ENCODE results near the gene VTN. TPM values are rescaled to one million over a fixed set of nuclear protein-coding genes. Genes with fewer than 3 reads are reported as not detected.

Gene VTN
- total RNA-seq, 2 donors from 2014 or later, result 0.34 to 0.53 TPM

DNA sequence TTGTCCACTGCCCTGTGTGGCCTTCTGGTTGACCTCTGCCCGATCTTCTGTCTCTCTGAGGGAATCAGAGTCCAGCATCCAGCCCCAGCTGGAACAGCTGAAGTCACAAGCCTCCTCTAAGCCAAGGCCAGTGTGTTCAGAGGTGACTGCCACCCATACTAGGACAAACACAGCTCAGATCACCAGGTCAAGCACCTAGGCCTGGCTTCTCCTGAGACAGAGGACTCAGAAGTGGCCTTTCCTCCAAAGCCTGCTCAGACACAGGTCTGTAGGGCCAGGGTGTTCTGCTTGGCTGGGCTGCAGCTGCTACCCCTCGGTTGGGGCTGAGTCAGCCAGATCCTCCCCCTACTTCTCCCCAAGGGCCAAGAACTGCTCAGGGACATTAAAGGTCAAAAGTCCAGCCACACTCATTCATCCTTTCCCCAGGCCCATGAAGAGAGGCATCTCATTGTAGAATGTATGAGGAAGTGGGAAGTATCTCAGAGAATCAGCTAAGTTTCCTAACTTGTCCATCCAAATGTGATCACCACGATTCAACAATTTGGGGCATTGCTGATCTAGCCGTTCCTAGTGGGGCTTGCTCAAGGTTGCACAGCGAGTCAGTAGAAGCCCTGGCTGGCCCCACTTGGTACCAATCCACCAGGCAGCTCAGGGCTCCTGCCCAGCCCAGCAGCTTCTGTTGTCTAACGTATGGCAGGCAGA, 28.3 kb upstream of the VTN start:
- ATAC-seq, result no peak
- peaks cover 0 to 7% of the 10 kb centered on the region in 2 donors for H3K36me3 Mint-ChIP-seq
- no peaks in the 10 kb centered on the region for H3K9me3 Mint-ChIP-seq
- H3K27ac Mint-ChIP-seq, result peak overlapping the region; percentile 3 to 96
- peak in 1 of 2 donors; percentile 31 for DNase-seq (ENCODE audit: low spot score in 2 of 2)

DNA sequence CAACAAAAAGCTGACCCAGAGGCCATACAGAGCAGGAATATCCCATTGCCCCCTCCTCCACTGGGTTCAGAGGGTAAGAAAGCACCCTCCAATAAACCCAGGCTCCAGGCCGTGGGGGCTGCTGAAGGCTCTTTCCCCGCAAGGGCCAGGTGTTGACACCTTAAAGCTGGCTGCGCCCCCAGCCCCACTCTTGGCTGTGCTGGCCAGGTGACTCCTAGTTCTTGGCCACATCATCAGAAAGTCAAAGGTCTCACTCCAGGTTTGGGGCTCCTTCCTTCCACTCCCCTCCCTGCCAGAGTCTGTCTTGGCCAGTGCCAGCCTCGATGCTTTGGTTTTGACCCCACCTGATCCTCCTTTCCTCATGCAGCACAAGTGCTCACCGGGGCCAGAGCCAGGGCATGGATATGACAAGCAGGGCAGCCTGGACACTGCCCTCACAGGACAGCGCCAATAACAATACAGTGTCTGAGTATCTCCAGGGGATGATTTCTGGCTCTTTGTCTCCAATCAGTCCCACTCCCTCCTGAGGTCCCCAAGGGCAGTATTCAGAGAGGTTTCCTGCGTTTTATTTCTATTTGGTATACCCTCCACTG, 27.7 kb upstream of the VTN start:
- DNase-seq (ENCODE audit: low spot score in 2 of 2), result peak in 1 of 2 donors; percentile 44
- Mint-ChIP-seq H3K36me3 (peaks cover 0 to 7% of the 10 kb centered on the region in 2 donors), H3K9me3 (no peaks in the 10 kb centered on the region), H3K27ac (peak overlapping the region; percentile 53 to 96)
- ATAC-seq, result no peak

DNA sequence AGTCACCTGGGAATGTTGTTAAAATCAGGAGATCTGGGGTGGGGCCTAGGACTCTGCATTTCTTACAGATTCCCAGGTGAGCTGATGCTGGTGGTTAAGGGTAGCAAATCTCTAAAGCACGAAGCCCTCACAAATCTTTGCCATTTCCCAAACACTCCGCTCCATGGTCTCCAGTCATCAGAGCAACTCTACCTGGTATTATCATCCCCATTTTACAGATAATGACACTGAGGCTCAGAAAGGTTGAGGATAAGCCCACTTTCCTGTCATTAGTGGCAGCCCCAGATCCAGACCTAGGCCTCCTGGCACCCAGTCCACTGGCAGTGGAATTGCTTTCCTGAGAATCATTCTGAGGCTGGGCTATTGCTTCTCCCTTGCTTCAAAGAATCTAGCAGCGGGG, 27.2 kb upstream of the VTN start:
- DNase-seq (ENCODE audit: low spot score in 2 of 2), result no peak
- Mint-ChIP-seq H3K36me3 (peaks cover 0 to 7% of the 10 kb centered on the region in 2 donors), H3K27ac (peak overlapping the region in 1 of 2 donors; percentile 53), H3K9me3 (no peaks in the 10 kb centered on the region)
- ATAC-seq, result no peak

DNA sequence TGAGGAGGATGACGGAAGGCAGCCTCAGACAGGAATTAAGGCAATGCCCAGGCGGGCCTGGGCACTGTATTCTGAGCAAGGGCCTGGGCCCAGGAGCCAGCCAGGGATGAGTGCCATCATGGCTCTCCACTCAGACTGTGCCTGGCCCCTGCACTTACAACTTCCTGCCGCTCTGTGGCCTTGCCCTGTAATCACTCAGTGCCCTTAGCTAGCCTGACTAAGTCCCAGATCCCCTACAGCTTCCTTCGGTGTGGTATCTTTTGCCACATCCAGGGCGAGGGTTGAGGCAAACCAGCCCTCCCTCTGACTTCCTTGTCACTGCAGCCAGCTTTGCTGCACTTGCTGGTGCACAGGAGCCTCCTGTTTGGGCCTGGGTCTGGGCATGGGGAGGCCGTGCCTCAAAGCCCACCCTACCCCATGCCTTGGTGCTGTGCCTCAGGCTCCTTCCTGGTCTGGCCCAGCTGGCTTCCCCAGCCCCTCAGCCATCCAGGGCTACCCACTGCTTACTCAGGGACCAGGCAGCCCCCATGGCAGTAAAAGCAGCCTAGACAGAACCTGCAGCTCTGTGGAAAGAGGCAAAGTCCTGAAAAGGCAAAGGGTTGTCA, 26.6 kb upstream of the VTN start:
- Mint-ChIP-seq H3K27ac (peak overlapping the region in 1 of 2 donors; percentile 53), H3K9me3 (no peaks in the 10 kb centered on the region), H3K36me3 (peaks cover 0 to 7% of the 10 kb centered on the region in 2 donors)
- no peak for ATAC-seq
- DNase-seq (ENCODE audit: low spot score in 2 of 2), result peak in 1 of 2 donors; percentile 50

DNA sequence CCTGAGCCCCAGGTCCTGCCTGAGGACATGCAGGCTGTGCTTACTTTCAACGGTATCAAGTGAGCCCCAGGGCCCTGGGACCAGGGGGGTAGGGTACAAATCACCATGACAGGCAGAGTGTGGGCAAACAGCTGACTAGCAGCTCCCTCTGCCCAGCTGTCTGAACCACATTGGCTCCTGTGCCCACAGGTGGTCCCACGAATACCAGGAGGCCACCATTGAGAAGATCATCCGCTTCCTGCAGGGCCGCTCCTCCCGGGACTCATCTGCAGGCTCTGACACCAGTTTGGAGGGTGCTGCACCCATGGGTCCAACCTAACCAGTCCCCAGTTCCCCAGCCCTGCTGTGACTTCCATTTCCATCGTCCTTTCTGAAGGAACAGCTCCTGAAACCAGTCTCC, 25.9 kb upstream of the VTN start:
- Mint-ChIP-seq H3K36me3 (peaks cover 0 to 7% of the 10 kb centered on the region in 2 donors), H3K9me3 (no peaks in the 10 kb centered on the region), H3K27ac (peak overlapping the region in 1 of 2 donors; percentile 22)
- no peak for ATAC-seq
- no peak for DNase-seq (ENCODE audit: low spot score in 2 of 2)

DNA sequence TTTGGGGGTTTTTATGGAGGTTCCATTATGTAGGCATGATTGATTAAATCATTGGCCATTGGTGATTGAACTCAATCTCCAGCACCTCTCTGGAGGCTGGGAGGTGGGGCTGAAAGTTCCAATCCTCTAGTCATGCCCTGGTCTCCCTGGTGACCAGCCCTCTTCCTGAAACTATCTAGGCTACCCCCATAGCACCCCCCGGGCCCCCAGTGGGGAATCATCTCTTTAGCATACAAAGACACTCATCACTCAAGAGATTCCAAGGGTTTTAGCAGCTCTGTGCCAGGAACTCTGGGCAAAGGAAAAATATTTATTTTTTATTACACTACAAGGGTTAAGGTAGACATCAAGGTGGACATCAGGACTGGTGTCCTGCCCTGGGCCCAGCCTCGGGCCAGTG, 25.3 kb upstream of the VTN start:
- peaks cover 0 to 9% of the 10 kb centered on the region in 2 donors for H3K36me3 Mint-ChIP-seq
- ATAC-seq, result no peak
- H3K9me3 Mint-ChIP-seq, result no peaks in the 10 kb centered on the region

DNA sequence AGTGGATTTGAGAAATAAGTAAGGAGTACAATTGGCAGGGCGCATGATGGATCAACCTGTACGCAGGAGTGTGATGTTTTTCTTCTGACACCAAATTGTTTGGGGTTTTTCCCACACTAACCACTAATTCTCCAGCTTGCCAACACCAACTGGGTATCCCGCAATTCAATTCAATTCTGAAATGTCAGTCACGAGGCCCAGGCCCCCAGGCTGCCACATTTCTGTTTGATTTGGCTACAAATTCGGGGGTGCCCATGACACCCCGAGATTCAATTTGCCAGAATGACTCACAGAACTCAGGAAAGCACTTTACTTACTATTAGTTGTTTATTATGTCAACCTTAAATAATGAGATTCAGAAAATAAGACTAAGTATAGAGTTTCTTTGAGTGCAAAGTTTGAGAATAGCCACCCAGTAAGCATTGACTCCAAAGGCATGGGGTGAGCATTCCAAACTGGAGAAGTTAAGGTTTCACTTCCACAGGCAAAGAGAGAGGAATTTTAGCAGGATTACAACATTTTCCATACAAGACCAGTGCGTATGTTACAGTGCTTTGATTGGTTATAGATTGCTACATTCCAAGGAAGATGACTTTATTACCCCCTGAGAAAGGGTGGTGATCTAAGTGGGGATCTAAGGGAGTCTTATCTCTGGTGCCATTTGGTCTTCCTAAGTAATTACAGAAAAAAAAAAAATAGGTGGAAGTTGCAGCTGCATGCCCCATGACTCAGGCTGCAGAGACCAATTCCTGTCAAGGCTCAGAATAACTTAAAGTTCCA, 24.4 kb upstream of the VTN start:
- DNase-seq (ENCODE audit: low spot score in 2 of 2) (peak in 1 of 2 donors; percentile 18), ATAC-seq (no peak)
- no peaks in the 10 kb centered on the region for H3K9me3 Mint-ChIP-seq
- H3K36me3 Mint-ChIP-seq, result peaks cover 0 to 16% of the 10 kb centered on the region in 2 donors
- no peak overlapping the region for H3K27ac Mint-ChIP-seq

More for the DNA sequence above, 25.3 kb upstream of the VTN start:
- DNase-seq (ENCODE audit: low spot score in 2 of 2), result no peak
- H3K27ac Mint-ChIP-seq, result peak overlapping the region; percentile 9 to 22

DNA sequence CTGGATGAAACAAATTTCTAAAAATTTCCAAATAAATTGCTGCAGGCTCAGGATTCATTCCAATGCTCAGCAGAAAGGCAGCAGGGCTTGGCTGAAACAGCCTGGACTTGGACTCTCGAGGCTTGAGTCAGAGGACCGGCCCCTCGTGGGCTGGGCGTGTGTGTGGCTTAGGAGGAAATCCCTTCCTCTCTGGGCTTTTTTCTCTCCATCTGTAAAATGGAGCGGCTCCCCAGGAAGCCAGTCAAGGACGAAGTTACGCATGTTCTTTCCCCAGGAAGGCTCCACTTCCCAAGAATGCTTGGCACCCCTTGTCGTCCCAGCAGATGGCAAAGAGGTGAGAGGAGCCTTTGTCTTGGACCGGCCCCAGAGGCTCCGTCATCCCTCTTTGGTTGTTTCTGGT, 22.4 kb upstream of the VTN start:
- peak in 1 of 2 donors; percentile 11 for DNase-seq (ENCODE audit: low spot score in 2 of 2)
- H3K27ac Mint-ChIP-seq, result no peak overlapping the region
- no peaks in the 10 kb centered on the region for H3K9me3 Mint-ChIP-seq
- peaks cover 0 to 16% of the 10 kb centered on the region in 2 donors for H3K36me3 Mint-ChIP-seq
- no peak for ATAC-seq

DNA sequence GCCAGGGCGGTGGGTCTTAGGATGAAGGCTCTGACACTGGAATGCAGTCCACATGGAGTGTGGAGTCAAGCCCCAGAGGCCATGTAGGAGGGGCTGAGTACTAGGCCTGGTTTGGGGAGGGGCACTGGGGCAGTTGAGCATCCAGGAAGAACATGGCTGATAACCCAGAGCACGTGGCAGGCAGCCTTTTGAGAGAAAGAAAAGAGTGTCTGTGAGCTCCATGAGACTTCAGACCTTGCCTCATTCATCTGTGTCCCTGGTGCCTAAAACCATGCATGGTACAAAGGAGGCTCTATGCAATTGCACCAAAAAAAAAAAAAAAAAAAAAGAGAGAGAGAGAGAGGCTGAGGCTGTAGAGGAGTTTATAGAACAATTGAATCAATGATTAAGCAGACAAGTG, 21.3 kb upstream of the VTN start:
- DNase-seq (ENCODE audit: low spot score in 2 of 2), result no peak
- peaks cover 0 to 16% of the 10 kb centered on the region in 2 donors for H3K36me3 Mint-ChIP-seq
- ATAC-seq, result no peak
- peak overlapping the region in 1 of 2 donors; percentile 25 for H3K27ac Mint-ChIP-seq
- H3K9me3 Mint-ChIP-seq, result no peaks in the 10 kb centered on the region

DNA sequence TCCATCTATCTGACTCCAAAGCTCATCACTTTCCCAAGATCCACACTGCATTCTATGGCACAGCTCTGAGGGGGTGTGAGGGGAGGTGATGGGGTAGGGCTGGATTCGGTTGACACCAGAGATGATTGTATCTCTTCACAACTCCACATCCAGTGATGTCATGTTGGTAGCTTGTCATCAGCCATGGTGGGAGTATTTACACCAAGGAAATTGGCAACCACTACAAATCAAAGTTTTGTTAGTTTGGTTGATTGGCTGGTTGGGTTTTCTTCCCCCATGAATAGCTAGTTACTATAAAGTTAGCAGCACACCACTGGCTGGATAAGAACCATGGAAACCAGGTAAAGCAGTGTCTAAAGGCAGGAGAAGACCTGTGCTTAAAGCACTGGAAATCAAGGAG, 20.9 kb upstream of the VTN start:
- peaks cover 0 to 16% of the 10 kb centered on the region in 2 donors for H3K36me3 Mint-ChIP-seq
- DNase-seq (ENCODE audit: low spot score in 2 of 2) (no peak), ATAC-seq (no peak)
- H3K27ac Mint-ChIP-seq, result peak overlapping the region in 1 of 2 donors; percentile 25
- no peaks in the 10 kb centered on the region for H3K9me3 Mint-ChIP-seq

DNA sequence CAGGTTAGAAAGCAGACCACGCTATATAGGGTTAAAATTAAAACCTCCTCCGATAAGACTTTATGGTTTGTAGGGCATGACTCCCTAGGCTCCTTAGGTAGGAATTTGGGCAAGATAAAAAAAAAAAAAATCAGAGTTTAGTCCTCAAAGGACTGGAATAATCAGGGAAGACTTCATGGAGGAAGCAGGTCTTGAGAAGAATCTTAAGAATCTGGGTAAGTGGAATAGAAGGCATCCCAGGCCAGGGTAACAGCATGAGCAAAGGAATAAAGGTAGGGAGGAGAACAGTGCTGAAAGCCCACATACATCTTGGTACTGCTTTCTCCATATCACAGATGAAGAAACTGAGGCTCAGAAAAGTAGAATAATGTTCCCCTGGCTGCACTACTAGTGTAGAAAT, 20.5 kb upstream of the VTN start:
- Mint-ChIP-seq H3K36me3 (peaks cover 0 to 16% of the 10 kb centered on the region in 2 donors), H3K27ac (peak overlapping the region in 1 of 2 donors; percentile 34), H3K9me3 (no peaks in the 10 kb centered on the region)
- DNase-seq (ENCODE audit: low spot score in 2 of 2) (no peak), ATAC-seq (no peak)

DNA sequence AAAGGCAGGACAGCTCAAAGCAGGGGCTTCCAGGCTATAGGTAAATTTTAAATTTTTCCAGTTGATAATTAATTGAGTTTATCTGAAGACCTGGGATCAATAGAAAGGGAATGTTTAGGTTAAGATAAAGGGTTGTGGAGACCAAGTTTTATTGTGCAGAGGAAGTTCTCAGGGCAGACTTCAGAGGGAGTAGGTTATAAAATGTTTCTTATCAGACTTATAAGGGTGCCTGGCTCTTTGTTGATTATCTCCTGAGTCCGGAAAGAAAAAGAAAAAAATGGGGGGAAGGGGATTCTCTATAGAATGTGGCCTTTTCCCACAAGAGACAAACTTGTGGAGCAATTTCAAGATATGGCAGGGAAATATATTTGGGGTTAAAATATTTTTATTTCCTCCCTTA, 20.0 kb upstream of the VTN start:
- DNase-seq (ENCODE audit: low spot score in 2 of 2) (no peak), ATAC-seq (no peak)
- peaks cover 0 to 16% of the 10 kb centered on the region in 2 donors for H3K36me3 Mint-ChIP-seq
- no peaks in the 10 kb centered on the region for H3K9me3 Mint-ChIP-seq
- peak overlapping the region; percentile 4 to 34 for H3K27ac Mint-ChIP-seq

DNA sequence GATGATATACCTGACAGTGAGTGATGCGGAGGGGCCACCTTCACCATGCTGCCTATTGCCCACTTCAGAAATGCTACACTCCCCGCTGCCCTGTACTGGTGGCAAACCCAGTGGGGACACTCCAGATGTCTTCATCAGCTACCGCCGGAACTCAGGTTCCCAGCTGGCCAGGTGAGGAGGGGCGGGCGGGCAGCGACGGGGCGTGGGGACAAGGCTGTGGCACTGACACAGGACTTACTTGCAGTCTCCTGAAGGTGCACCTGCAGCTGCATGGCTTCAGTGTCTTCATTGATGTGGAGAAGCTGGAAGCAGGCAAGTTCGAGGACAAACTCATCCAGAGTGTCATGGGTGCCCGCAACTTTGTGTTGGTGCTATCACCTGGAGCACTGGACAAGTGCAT, 18.0 kb upstream of the VTN start:
- no peak for ATAC-seq
- H3K27ac Mint-ChIP-seq, result no peak overlapping the region
- DNase-seq (ENCODE audit: low spot score in 2 of 2), result peak in 1 of 2 donors; percentile 30
- no peaks in the 10 kb centered on the region for H3K9me3 Mint-ChIP-seq
- peaks cover 0 to 15% of the 10 kb centered on the region in 2 donors for H3K36me3 Mint-ChIP-seq

DNA sequence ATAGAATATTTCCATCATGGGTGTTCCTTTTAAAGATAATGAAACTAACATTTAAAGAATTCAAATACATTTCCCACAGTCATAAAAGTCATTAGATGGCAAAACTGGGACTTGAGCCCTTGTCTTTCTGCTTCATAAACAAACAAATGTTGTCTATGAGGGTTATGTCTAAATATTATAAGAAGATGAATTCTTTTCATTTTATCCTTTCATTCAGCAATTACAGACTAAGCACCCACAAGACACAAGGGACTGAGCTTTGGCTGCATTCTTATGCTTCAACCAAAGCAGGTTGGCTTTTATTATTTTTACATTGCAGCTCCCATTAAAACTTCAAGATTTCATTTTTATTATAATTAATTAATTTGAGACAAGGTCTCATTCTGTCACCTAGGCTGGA, 16.3 kb upstream of the VTN start:
- Mint-ChIP-seq H3K9me3 (no peaks in the 10 kb centered on the region), H3K27ac (no peak overlapping the region), H3K36me3 (peaks cover 0 to 15% of the 10 kb centered on the region in 2 donors)
- DNase-seq (ENCODE audit: low spot score in 2 of 2) (no peak), ATAC-seq (no peak)

DNA sequence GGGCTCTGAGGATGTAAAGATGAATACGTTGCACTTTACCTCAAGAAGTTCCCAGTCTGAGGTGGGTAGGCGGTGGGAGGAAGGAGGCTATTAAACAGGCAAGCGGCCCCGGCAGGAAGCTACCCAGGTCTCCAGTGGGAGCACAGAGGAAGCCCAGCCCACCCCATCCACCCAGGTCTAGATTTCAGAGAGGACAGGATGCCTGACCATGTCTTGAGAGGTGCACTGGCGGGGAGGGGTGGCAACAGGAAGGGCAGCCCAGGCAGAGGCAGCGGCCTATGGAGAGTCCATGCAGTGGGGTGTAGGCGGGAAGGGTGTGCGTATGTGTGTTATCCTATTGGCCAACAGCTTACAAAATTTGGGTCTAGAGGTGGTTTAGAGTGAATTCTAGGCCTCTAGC, 15.3 kb upstream of the VTN start:
- ATAC-seq (peak in 1 of 2 donors; percentile 26), DNase-seq (ENCODE audit: low spot score in 2 of 2) (no peak)
- H3K27ac Mint-ChIP-seq, result peak overlapping the region; percentile 7 to 83
- no peaks in the 10 kb centered on the region for H3K9me3 Mint-ChIP-seq
- peaks cover 0 to 12% of the 10 kb centered on the region in 2 donors for H3K36me3 Mint-ChIP-seq

DNA sequence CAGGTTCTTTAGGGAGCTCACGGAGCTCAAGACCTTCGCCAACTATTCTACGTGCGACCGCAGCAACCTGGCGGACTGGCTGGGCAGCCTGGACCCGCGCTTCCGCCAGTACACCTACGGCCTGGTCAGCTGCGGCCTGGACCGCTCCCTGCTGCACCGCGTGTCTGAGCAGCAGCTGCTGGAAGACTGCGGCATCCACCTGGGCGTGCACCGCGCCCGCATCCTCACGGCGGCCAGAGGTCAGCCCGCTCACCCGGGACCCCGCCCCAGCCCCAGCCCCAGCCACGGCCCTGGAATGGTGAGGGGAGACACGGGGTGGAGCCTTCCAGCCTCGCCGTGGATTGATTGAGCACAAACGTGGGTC, 14.9 kb upstream of the VTN start:
- Mint-ChIP-seq H3K36me3 (peaks cover 0 to 8% of the 10 kb centered on the region in 2 donors), H3K27ac (peak overlapping the region; percentile 7 to 83), H3K9me3 (no peaks in the 10 kb centered on the region)
- DNase-seq (ENCODE audit: low spot score in 2 of 2), result no peak
- peak; percentile 23 to 58 for ATAC-seq
